Sigmoid colon (tissue), 4 donors: ENCODE measurements around the gene MAD1L1.

Source experiments
- EP300 ChIP-seq, 4 donors: sonication (generic); formaldehyde crosslinking; IDR thresholded peaks; one replicate each; pipeline ENCODE4 v1.6.1; 2017; ENCODE audit warnings: antibody characterized with exemption in 4 of 4
- POLR2A ChIP-seq, 2 donors: fragments of 450-650 bp; IDR thresholded peaks; one replicate each; pipeline ENCODE4 v1.6.1; 2016; ENCODE audit warnings: antibody characterized with exemption in 2 of 2, mild to moderate bottlenecking in 2 of 2, moderate library complexity in 2 of 2
- POLR2AphosphoS5 ChIP-seq, 4 donors: sonication (generic); formaldehyde crosslinking; IDR thresholded peaks; one replicate each; pipeline ENCODE4 v1.6.1; 2017; ENCODE audit warnings: antibody characterized with exemption in 4 of 4
- TF ChIP-seq, protein P1 (sequence below), 4 experiments: fragments of 450-650 bp in 3 of 4; fragments of 200-600 bp in 1 of 4; IDR thresholded peaks; one replicate each; pipeline ENCODE4 v1.5.1; 2016 to 2019; ENCODE audit warnings: antibody characterized with exemption in 4 of 4, mild to moderate bottlenecking in 3 of 4, moderate library complexity in 2 of 4

DNA sequence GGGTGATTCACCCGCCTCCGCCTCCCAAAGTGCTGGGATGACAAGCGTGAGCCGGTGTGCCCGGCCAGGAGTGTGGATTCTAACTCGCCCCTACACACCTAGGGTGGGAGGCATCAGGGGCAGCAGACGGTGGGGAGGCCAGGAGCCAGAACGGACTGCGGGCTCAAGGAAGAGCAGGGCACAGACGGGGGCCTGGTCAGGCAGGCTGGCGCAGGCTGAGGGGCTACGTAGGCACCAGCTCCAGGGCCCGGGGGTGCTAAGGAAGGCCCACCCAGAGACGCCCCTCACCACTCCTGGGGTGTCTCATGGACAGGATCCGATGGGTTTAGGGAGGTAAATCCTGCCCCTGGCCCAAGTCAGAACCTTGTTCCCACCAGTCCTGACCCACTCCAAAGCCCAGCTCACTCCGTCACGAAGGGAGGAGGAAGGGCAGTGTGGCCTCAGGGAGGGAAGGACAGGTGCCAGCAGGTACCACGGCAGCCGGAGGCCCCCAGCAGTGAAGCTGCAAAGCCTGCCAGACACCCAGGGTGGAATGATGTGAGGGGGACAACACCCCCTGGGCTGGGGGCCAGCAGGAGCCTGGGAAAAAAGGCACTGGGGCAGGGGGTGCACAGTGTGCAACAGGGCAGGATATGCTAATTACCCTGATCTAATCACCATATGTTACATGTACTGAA, 251.4 kb downstream of the MAD1L1 start:
- no peak for TF ChIP-seq POLR2A (IDR thresholded peaks at IDR 0.05)
- TF ChIP-seq, protein P1, sequence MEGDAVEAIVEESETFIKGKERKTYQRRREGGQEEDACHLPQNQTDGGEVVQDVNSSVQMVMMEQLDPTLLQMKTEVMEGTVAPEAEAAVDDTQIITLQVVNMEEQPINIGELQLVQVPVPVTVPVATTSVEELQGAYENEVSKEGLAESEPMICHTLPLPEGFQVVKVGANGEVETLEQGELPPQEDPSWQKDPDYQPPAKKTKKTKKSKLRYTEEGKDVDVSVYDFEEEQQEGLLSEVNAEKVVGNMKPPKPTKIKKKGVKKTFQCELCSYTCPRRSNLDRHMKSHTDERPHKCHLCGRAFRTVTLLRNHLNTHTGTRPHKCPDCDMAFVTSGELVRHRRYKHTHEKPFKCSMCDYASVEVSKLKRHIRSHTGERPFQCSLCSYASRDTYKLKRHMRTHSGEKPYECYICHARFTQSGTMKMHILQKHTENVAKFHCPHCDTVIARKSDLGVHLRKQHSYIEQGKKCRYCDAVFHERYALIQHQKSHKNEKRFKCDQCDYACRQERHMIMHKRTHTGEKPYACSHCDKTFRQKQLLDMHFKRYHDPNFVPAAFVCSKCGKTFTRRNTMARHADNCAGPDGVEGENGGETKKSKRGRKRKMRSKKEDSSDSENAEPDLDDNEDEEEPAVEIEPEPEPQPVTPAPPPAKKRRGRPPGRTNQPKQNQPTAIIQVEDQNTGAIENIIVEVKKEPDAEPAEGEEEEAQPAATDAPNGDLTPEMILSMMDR (IDR thresholded peaks at IDR 0.05), result no peak
- no peak for TF ChIP-seq EP300 (IDR thresholded peaks at IDR 0.05)
- TF ChIP-seq POLR2AphosphoS5 (IDR thresholded peaks at IDR 0.05), result no peak
